DMS153 treated with DMSO at 0.1 percent for 48 hours (cell line): ENCODE data around the gene UQCRH.
"Not testable (repeated sequence)": the region's sequence is repeated elsewhere in the genome, so short reads cannot be mapped to it uniquely, and the experiment has no call there.

Experiments used
- DNase-seq: peaks from one replicate; lab custom pipeline; 2025; ENCODE audit not compliant: unreplicated experiment; lab: John Stamatoyannopoulos, UW

The UQCRH gene

GRCh38 chr1:46331786-46332540 is 28.5 kb downstream of the UQCRH start:
- not testable (repeated sequence) for DNase-seq

GRCh38 chr1:46333300-46334029 is 30.0 kb downstream of the UQCRH start:
- DNase-seq: peak; percentile 51

- DNase-seq: no peak
Observed at GRCh38 chr1:46334030-46334384, 30.5 kb downstream of the UQCRH start.

GRCh38 chr1:46335081-46335480 is 31.6 kb downstream of the UQCRH start:
- DNase-seq: no peak

GRCh38 chr1:46337409-46337808 is 33.9 kb downstream of the UQCRH start:
- DNase-seq: not testable (repeated sequence)

GRCh38 chr1:46340404-46341221 is 37.1 kb downstream of the UQCRH start, which contains the start of gene NSUN4:
NSUN4 (plus strand) TSS chr1:46340807; CDS start chr1:46340827, 20 bp downstream.
- peak; percentile 95 for DNase-seq

GRCh38 chr1:46341222-46342083 is 38.0 kb downstream of the UQCRH start:
- no peak for DNase-seq

- DNase-seq: no peak
Observed at GRCh38 chr1:46342084-46342656, 38.7 kb downstream of the UQCRH start.

GRCh38 chr1:46342677-46343350 is 39.3 kb downstream of the UQCRH start:
- no peak for DNase-seq

- no peak for DNase-seq
Observed at GRCh38 chr1:46343351-46343695, 39.8 kb downstream of the UQCRH start.

- no peak for DNase-seq
Observed at GRCh38 chr1:46343705-46344104, 40.2 kb downstream of the UQCRH start.

GRCh38 chr1:46344481-46344880 is 41.0 kb downstream of the UQCRH start:
- DNase-seq: no peak

GRCh38 chr1:46345281-46345680 is 41.8 kb downstream of the UQCRH start:
- DNase-seq: no peak

GRCh38 chr1:46352363-46352762 is 48.9 kb downstream of the UQCRH start:
- DNase-seq: no peak

GRCh38 chr1:46355920-46356319 is 52.4 kb downstream of the UQCRH start:
- not testable (repeated sequence) for DNase-seq

GRCh38 chr1:46362158-46362557 is 58.7 kb downstream of the UQCRH start:
- no peak for DNase-seq

- no peak for DNase-seq
Observed at GRCh38 chr1:46363121-46363520, 59.6 kb downstream of the UQCRH start.

GRCh38 chr1:46364612-46365011 is 61.1 kb downstream of the UQCRH start:
- DNase-seq: no peak

- DNase-seq: not testable (repeated sequence)
Observed at GRCh38 chr1:46365796-46366195, 62.3 kb downstream of the UQCRH start.
